Epidermal melanocyte (primary cell): ENCODE measurements around the gene CTCF.

Experiments
- DNase-seq: peaks from one replicate; pipeline ENCODE4 v3.0.0; 2011; ENCODE audit warnings: low spot score; ENCODE audit not compliant: insufficient read length

The CTCF gene

GRCh38 chr16:67651039-67651438, 88.7 kb downstream of the CTCF start:
- no peak for DNase-seq

GRCh38 chr16:67651847-67652246, 89.5 kb downstream of the CTCF start:
- DNase-seq, result no peak

GRCh38 chr16:67652578-67653127, 90.3 kb downstream of the CTCF start:
- DNase-seq, result no peak

GRCh38 chr16:67653128-67653788, 90.9 kb downstream of the CTCF start:
- no peak for DNase-seq

GRCh38 chr16:67653789-67654402, 91.6 kb downstream of the CTCF start:
- DNase-seq, result no peak

GRCh38 chr16:67654403-67654911, 92.1 kb downstream of the CTCF start:
- no peak for DNase-seq

GRCh38 chr16:67655363-67655762, 93.0 kb downstream of the CTCF start:
- no peak for DNase-seq

GRCh38 chr16:67656344-67657016, 94.2 kb downstream of the CTCF start:
- no peak for DNase-seq

GRCh38 chr16:67657017-67657608, 94.8 kb downstream of the CTCF start:
- DNase-seq, result no peak

- no peak for DNase-seq
Measured at GRCh38 chr16:67657751-67658518, 95.6 kb downstream of the CTCF start.

GRCh38 chr16:67658849-67659674, 96.7 kb downstream of the CTCF start:
- no peak for DNase-seq

- DNase-seq, result peak; percentile 100
Measured at GRCh38 chr16:67659675-67660563, 97.6 kb downstream of the CTCF start, which contains the start of gene ACD. TSS of gene ACD (minus strand) at chr16:67660260. CDS start at chr16:67660220, 40 bp downstream.

- peak; percentile 100 for DNase-seq
Measured at GRCh38 chr16:67660564-67661028, 98.3 kb downstream of the CTCF start, which contains the start of gene PARD6A. TSS of gene PARD6A (plus strand) at chr16:67660960. CDS start at chr16:67661039, 79 bp downstream.

GRCh38 chr16:67661101-67661761, 98.9 kb downstream of the CTCF start:
- DNase-seq, result peak; percentile 17

- no peak for DNase-seq
Measured at GRCh38 chr16:67661886-67662652, 99.7 kb downstream of the CTCF start.

GRCh38 chr16:67662653-67663010, 100.3 kb downstream of the CTCF start:
- DNase-seq, result no peak

- no peak for DNase-seq
Measured at GRCh38 chr16:67663151-67663876, 101.0 kb downstream of the CTCF start.
